H4 (cell line): ENCODE results near the gene OR2H2. TPM values are rescaled to one million over a fixed set of nuclear protein-coding genes. Genes with fewer than 3 reads are reported as not detected.
A peak's percentile ranks its signal among the peaks of the same experiment; 100 is the strongest.

ENCODE experiments used
- DNase-seq: peaks from one replicate; pipeline ENCODE4 v3.0.0-alpha.2; 2015; ENCODE audit warnings: low spot score
- total RNA-seq: library from RNA; depleted of rRNA; stranded (reverse); fragments of >200 nt; shearing (Covaris generic); gene quantifications from 2 replicates; pipeline ENCODE4 v1.2.3, GENCODE V29; 2014; rRNA removed

OR2H2 gene
- total RNA-seq, 1 experiment from 2014 or later = not detected

- DNase-seq = no peak
These were observed 44.6 kb downstream of the OR2H2 start for GRCh38 chr6:29629571-29629970.

GRCh38 chr6:29630315-29630714 lies 45.4 kb downstream of the OR2H2 start:
- DNase-seq = no peak

- no peak for DNase-seq
These were observed 46.4 kb downstream of the OR2H2 start for GRCh38 chr6:29631209-29631810.

GRCh38 chr6:29631860-29632731 lies 47.2 kb downstream of the OR2H2 start:
- DNase-seq = peak; percentile 55

- DNase-seq = peak; percentile 89
These were observed 48.0 kb downstream of the OR2H2 start, which contains the start of gene GABBR1 for GRCh38 chr6:29632789-29633533. Gene GABBR1 (minus strand): TSS chr6:29633183. CDS start chr6:29632385, 798 bp downstream.

- no peak for DNase-seq
These were observed 48.6 kb downstream of the OR2H2 start for GRCh38 chr6:29633534-29633905.

GRCh38 chr6:29637247-29637646 lies 52.3 kb downstream of the OR2H2 start:
- no peak for DNase-seq

Other genes with a start within 250 kb of the OR2H2 start
- not detected in 2 replicates for gene OR5V1, start 216.3 kb upstream of the OR2H2 start, total RNA-seq
- gene OR12D3, start 209.8 kb upstream of the OR2H2 start, total RNA-seq = not detected in 2 replicates
- not detected in 2 replicates for gene OR12D2, start 189.5 kb upstream of the OR2H2 start, total RNA-seq
- not detected in 2 replicates for gene OR12D1, start 170.2 kb upstream of the OR2H2 start, total RNA-seq
- not detected in 2 replicates for gene OR10C1, start 145.8 kb upstream of the OR2H2 start, total RNA-seq
- not detected in 2 replicates for gene OR11A1, start 128.1 kb upstream of the OR2H2 start, total RNA-seq
- gene OR2H1, start 128.0 kb upstream of the OR2H2 start, total RNA-seq = not detected in 2 replicates
- gene MAS1L, start 97.2 kb upstream of the OR2H2 start, total RNA-seq = not detected in 2 replicates
- 0.99 and 1.1 TPM in 2 replicates for gene UBD, start 25.4 kb upstream of the OR2H2 start, total RNA-seq
- 3.8 and 3.9 TPM in 2 replicates for gene GABBR1, start 48.1 kb downstream of the OR2H2 start, total RNA-seq
- gene MOG, start 72.0 kb downstream of the OR2H2 start, total RNA-seq = not detected in 2 replicates
- not detected in 2 replicates for gene ZFP57, start 96.0 kb downstream of the OR2H2 start, total RNA-seq
- 17.5 and 20.3 TPM in 2 replicates for gene HLA-F, start 138.3 kb downstream of the OR2H2 start, total RNA-seq
- gene HLA-G, start 242.7 kb downstream of the OR2H2 start, total RNA-seq = not detected in 2 replicates